Subcutaneous abdominal adipose tissue (tissue), 5 donors: Measurements from ENCODE around the gene MAP10.
"Not testable (repeated sequence)": the region's sequence is repeated elsewhere in the genome, so short reads cannot be mapped to it uniquely, and the experiment has no call there.

Experiments used
- H3K27ac ChIP-seq: one replicate; pipeline ENCODE4 v1.7.0; 2013; ENCODE audit warnings: low read depth, mild to moderate bottlenecking, inconsistent platforms, low read length, moderate library complexity
- H3K27me3 ChIP-seq, 5 donors: one replicate each; pipeline ENCODE4 v1.7.0; 2013; ENCODE audit warnings: low read length in 5 of 5, inconsistent platforms in 1 of 5; ENCODE audit not compliant: control insufficient read depth in 5 of 5, insufficient read depth in 4 of 5
- H3K36me3 ChIP-seq, 5 donors: one replicate each; pipeline ENCODE4 v1.7.0; 2013; ENCODE audit warnings: low read length in 5 of 5; ENCODE audit not compliant: control insufficient read depth in 5 of 5, insufficient read depth in 5 of 5
- H3K4me1 ChIP-seq, 5 donors: one replicate each; pipeline ENCODE4 v1.7.0; 2013; ENCODE audit warnings: low read length in 5 of 5, mild to moderate bottlenecking in 3 of 5, moderate library complexity in 1 of 5; ENCODE audit not compliant: control insufficient read depth in 5 of 5, insufficient read depth in 5 of 5
- H3K4me3 ChIP-seq, 5 donors: one replicate each; pipeline ENCODE4 v1.7.0; 2013; ENCODE audit warnings: low read length in 5 of 5, low read depth in 1 of 5
- H3K9ac ChIP-seq, 5 donors: one replicate each; pipeline ENCODE4 v1.7.0; 2013; ENCODE audit warnings: low read length in 5 of 5, mild to moderate bottlenecking in 4 of 5, moderate library complexity in 3 of 5
- H3K9me3 ChIP-seq, 5 donors: one replicate each; pipeline ENCODE4 v1.7.0; 2013; ENCODE audit warnings: low read length in 5 of 5; ENCODE audit not compliant: control insufficient read depth in 5 of 5
- donor health status: healthy.
- donor health status: healthy.
- donor health status: healthy.
- donor health status: healthy.
- donor health status: healthy.

MAP10 gene

DNA sequence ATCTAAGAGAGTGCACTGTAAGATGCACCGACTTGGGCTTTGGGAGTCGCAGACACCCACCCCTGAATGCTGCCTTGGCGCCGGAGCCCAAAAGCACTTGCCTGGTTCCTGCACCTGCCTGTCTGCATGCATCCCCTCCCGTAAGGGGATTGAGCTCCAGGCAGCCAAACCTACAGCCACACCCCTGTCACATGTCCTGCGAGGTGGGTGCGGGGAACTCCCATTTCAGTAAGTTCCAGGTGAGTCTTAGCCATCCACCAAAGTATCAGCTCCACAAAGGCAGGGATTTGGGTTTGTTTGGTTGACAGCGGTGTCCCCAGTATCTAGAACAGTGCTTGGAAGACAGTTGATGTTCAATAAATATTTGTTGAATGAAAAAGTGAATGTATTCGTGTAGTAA lies 31.5 kb upstream of the MAP10 start:
- peaks cover 0 to 3% (median 0%) of the 10 kb centered on the region in 5 donors for H3K9me3 ChIP-seq
- H3K27ac ChIP-seq, result no peak overlapping the region
- no peaks in the 10 kb centered on the region for H3K36me3 ChIP-seq
- H3K4me3 ChIP-seq, result no peak overlapping the region
- no peaks in the 10 kb centered on the region for H3K4me1 ChIP-seq
- no peaks in the 10 kb centered on the region for H3K27me3 ChIP-seq
- no peak overlapping the region for H3K9ac ChIP-seq

DNA sequence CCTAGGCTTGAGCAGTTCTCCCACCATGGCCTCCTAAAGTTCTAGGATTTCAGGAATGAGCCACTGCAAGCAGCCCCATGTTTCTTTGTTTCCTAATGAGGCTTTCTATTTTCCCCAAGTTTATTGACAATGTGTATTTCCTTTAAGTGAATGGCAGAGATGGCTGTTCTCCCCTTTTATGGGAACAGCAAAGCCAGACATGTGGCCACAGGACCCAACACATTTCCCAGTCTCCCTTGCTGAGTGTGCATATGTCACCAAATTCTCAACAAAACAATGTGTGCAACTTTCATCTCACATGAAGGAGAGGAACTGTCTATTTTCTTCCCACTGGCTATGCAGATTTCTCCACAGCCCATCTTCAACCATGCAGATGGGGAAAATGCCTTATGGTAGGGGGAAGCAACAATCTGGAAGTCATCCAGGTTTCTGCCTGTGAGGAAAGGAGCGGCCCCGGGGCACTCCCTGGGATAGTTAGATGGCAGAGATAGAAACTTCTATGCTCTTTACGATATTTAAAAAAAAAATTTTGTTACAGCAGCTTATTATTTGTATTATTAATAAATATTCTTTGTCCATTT lies 28.6 kb upstream of the MAP10 start:
- no peaks in the 10 kb centered on the region for H3K4me1 ChIP-seq

DNA sequence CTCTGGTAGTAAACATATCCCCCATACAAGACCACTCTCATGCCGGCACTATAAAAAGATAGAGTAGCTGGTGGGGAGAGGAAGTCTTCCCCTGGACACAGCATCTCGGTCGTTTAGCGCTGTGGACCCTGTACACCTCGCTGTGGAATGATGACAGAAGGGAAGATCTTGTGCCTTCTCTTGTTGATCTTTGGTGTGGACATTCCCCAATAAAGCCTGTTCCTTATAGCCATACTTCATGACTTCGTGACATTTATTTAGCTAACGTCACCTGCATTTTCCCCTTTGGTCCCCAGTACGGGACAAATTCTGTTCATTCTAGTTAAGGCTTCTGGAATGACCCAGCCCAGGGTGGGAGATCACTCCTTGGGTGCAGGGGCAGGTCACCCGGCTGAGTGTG lies 24.9 kb upstream of the MAP10 start:
- Histone ChIP-seq H3K27ac (no peak overlapping the region), H3K9ac (no peak overlapping the region), H3K4me3 (no peak overlapping the region), H3K27me3 (no peaks in the 10 kb centered on the region), H3K36me3 (no peaks in the 10 kb centered on the region), H3K9me3 (no peaks in the 10 kb centered on the region), H3K4me1 (no peaks in the 10 kb centered on the region)

More for the DNA sequence above, 28.6 kb upstream of the MAP10 start:
- no peak overlapping the region for H3K27ac ChIP-seq
- no peak overlapping the region for H3K9ac ChIP-seq
- H3K36me3 ChIP-seq, result no peaks in the 10 kb centered on the region
- H3K27me3 ChIP-seq, result no peaks in the 10 kb centered on the region
- H3K4me3 ChIP-seq, result no peak overlapping the region
- peaks cover 0 to 3% (median 0%) of the 10 kb centered on the region in 5 donors for H3K9me3 ChIP-seq

GRCh38 chr1:232784794-232785193 lies 20.4 kb upstream of the MAP10 start:
- Histone ChIP-seq H3K27ac (no peak overlapping the region), H3K9me3 (no peaks in the 10 kb centered on the region), H3K4me1 (peaks cover 0 to 6% (median 0%) of the 10 kb centered on the region in 5 donors), H3K9ac (no peak overlapping the region), H3K4me3 (no peak overlapping the region), H3K36me3 (no peaks in the 10 kb centered on the region), H3K27me3 (no peaks in the 10 kb centered on the region)

- H3K36me3 ChIP-seq, H3K9me3 ChIP-seq, H3K4me3 ChIP-seq, H3K4me1 ChIP-seq, H3K9ac ChIP-seq, H3K27me3 ChIP-seq, H3K27ac ChIP-seq: not testable (repeated sequence)
Observed at GRCh38 chr1:232785630-232786029, 19.6 kb upstream of the MAP10 start.

- Histone ChIP-seq H3K4me1 (peaks cover 0 to 6% (median 0%) of the 10 kb centered on the region in 5 donors), H3K27me3 (no peaks in the 10 kb centered on the region), H3K36me3 (no peaks in the 10 kb centered on the region), H3K27ac (no peak overlapping the region), H3K9me3 (no peaks in the 10 kb centered on the region), H3K4me3 (no peak overlapping the region), H3K9ac (no peak overlapping the region)
Observed at GRCh38 chr1:232786845-232787455, 18.3 kb upstream of the MAP10 start.

DNA sequence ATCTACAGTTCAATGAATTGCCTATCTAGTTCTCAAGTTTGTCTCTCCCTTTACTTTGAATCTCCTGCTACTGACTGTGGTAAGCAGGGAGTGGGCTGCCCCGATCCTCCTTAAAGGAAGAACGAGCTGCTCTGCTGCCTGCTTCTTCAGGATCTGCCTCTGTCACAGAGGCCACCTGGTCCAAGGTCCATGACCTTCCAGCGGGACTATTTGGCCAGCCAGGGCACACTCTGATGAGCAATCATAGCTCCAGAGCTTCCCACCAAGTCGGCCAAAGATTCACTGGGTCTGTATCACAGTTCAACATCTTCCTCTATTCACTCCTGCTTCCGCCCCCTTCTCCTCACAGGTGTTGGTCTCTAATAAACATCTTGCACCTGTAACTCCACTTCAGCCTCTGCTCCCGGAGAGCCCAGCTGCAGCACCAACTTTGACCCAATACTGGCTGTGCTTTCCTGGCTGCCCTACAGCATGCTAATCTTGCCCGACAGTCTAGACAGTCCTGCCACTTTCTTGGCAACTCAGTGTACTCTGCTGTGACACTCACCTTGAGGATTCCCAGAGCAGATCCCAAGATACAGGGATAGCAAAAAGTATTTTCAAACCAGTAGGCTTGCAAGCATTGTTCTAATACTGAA lies 16.9 kb upstream of the MAP10 start:
- H3K36me3 ChIP-seq, result no peaks in the 10 kb centered on the region
- peaks cover 0 to 6% (median 0%) of the 10 kb centered on the region in 5 donors for H3K4me1 ChIP-seq
- no peaks in the 10 kb centered on the region for H3K27me3 ChIP-seq
- no peak overlapping the region for H3K4me3 ChIP-seq
- H3K27ac ChIP-seq, result no peak overlapping the region
- no peak overlapping the region for H3K9ac ChIP-seq
- no peaks in the 10 kb centered on the region for H3K9me3 ChIP-seq

DNA sequence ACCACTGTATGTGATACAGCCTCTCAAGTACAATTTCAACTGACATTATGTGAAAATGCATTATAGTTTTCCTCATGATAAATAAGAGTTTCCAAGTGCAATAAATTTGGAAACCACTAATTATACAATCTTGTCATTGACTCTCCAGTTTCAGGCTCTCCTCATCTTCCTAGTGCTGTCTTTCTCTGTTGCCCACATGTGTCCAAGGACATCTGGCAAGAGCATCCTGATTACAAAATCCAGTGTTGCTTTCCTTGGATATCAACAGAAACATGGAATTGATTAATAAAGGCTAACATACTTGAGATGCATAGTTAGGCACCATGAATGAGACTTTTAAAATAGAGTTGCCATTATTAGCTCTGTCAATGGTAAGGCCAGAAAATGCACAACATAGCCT lies 15.6 kb upstream of the MAP10 start:
- Histone ChIP-seq H3K4me1 (peaks cover 0 to 6% (median 0%) of the 10 kb centered on the region in 5 donors), H3K4me3 (no peak overlapping the region), H3K9me3 (no peaks in the 10 kb centered on the region), H3K36me3 (no peaks in the 10 kb centered on the region), H3K9ac (no peak overlapping the region), H3K27ac (no peak overlapping the region), H3K27me3 (no peaks in the 10 kb centered on the region)

DNA sequence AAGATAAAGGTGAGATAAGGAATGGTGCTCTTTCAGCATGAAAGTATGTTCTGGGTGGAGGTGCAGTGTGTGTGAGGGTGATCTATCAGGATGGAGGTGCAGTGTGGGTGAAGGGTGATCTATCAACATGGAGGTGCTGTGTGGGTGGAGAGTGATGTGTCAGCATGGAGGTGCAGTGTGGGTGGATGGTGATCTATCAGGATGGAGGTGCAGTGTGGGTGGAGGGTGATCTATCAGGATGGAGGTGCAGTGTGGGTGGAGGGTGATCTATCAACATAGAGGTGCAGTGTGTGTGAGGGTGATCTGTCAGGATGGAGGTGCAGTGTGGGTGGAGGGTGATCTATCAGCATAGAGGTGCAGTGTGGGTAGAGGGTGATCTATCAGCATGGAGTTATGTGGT lies 12.3 kb upstream of the MAP10 start:
- Histone ChIP-seq H3K9me3 (no peaks in the 10 kb centered on the region), H3K27me3 (no peaks in the 10 kb centered on the region), H3K36me3 (no peaks in the 10 kb centered on the region), H3K4me1 (peaks cover 0 to 6% (median 0%) of the 10 kb centered on the region in 5 donors), H3K27ac (no peak overlapping the region), H3K9ac (no peak overlapping the region), H3K4me3 (no peak overlapping the region)

DNA sequence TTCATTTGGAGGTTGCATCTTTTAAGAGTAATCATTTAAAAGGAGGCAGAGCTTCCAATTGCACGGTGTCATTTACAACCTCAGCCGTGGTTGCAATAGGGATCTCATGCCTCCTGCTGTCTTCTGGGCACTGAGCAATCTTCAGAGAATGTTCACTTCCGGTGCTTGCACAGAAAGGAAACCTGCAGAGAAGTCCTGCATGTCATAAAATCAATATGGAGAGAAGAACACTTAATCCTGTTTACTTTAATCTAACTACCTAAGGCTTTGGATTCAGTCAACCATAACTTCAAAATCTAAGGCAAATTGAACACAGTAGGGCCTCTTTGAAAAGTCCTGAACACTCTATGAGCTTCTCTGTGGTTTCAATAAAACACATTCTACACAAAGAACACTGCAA lies 11.3 kb upstream of the MAP10 start:
- H3K9me3 ChIP-seq, result no peaks in the 10 kb centered on the region
- H3K27me3 ChIP-seq, result no peaks in the 10 kb centered on the region
- no peaks in the 10 kb centered on the region for H3K4me1 ChIP-seq

More for the DNA sequence above, 11.3 kb upstream of the MAP10 start:
- Histone ChIP-seq H3K27ac (no peak overlapping the region), H3K4me3 (no peak overlapping the region), H3K9ac (no peak overlapping the region), H3K36me3 (no peaks in the 10 kb centered on the region)
